Naive thymus-derived CD4-positive, alpha-beta T cell (primary cell): ENCODE results near the gene PMEL. TPM values are rescaled to one million over a fixed set of nuclear protein-coding genes. Genes with fewer than 3 reads are reported as not detected.
A peak's percentile ranks its signal among the peaks of the same experiment; 100 is the strongest.

Experiments
- ATAC-seq: fragments of 150-1000 bp; cut with Tn5 transposase; 2 replicates; pipeline ENCODE4 v1.10.0; 2021; ENCODE audit warnings: mild to moderate bottlenecking, moderate library complexity
- CTCF ChIA-PET: fragments of 350-600 bp; sonication (Branson Sonifier 250); formaldehyde crosslinking; loops from one replicate; lab custom pipeline; 2021; ENCODE audit warnings: antibody characterized with exemption; lab: Charles Lee
- POLR2A ChIA-PET: fragments of 350-600 bp; sonication (Branson Sonifier 250); formaldehyde crosslinking; loops from one replicate; lab custom pipeline; 2021; ENCODE audit warnings: antibody characterized with exemption, inconsistent platforms; lab: Charles Lee
- DNase-seq, 9 donors: peaks; one replicate each; pipeline versions ENCODE4 v3.0.0 to v3.0.0-alpha.2; 2020 to 2022; ENCODE audit warnings: mixed read lengths in 1 of 9
- H3K27ac ChIP-seq: one replicate; pipeline ENCODE4 v1.7.0; 2013; ENCODE audit warnings: mild to moderate bottlenecking, low read depth, low read length, moderate library complexity
- H3K27me3 ChIP-seq, 2 donors: one replicate each; pipeline ENCODE4 v1.7.0; 2013; ENCODE audit warnings: low read length in 2 of 2, mild to moderate bottlenecking in 2 of 2, moderate library complexity in 2 of 2; ENCODE audit not compliant: control insufficient read depth in 2 of 2, insufficient read depth in 2 of 2
- H3K36me3 ChIP-seq, 3 experiments: 1 replicate in 2 of 3; 2 replicates in 1 of 3; pipeline ENCODE4 v1.7.0; 2013; ENCODE audit warnings: low read length in 3 of 3, mild to moderate bottlenecking in 3 of 3, moderate library complexity in 1 of 3; ENCODE audit not compliant: insufficient read depth in 3 of 3, control insufficient read depth in 2 of 3
- H3K4me1 ChIP-seq, 2 donors: one replicate each; pipeline ENCODE4 v1.7.0; 2013; ENCODE audit warnings: low read length in 2 of 2, mild to moderate bottlenecking in 2 of 2, moderate library complexity in 1 of 2; ENCODE audit not compliant: control insufficient read depth in 2 of 2, insufficient read depth in 2 of 2
- H3K4me3 ChIP-seq: 2 replicates; pipeline ENCODE4 v1.7.0; 2013; ENCODE audit warnings: mild to moderate bottlenecking, low read length
- H3K9me3 ChIP-seq, 3 experiments: 1 replicate in 2 of 3; 2 replicates in 1 of 3; pipeline ENCODE4 v1.7.0; 2013; ENCODE audit warnings: low read length in 3 of 3; ENCODE audit not compliant: control insufficient read depth in 2 of 3
- H3K27ac Mint-ChIP-seq, 9 donors: one replicate each; pipeline ENCODE4 v1.8.0; 2020 to 2022; ENCODE audit warnings: mixed read lengths in 9 of 9, mild to moderate bottlenecking in 8 of 9, moderate library complexity in 5 of 9, inconsistent platforms in 2 of 9
- H3K27me3 Mint-ChIP-seq, 5 donors: one replicate each; pipeline ENCODE4 v1.8.0; 2021 to 2022; ENCODE audit warnings: mixed read lengths in 5 of 5, mild to moderate bottlenecking in 1 of 5
- H3K36me3 Mint-ChIP-seq, 5 donors: one replicate each; pipeline ENCODE4 v1.8.0; 2020 to 2022; ENCODE audit warnings: mixed read lengths in 5 of 5, mild to moderate bottlenecking in 3 of 5, inconsistent platforms in 1 of 5
- H3K4me1 Mint-ChIP-seq, 7 donors: one replicate each; pipeline ENCODE4 v1.8.0; 2020 to 2022; ENCODE audit warnings: mixed read lengths in 7 of 7, mild to moderate bottlenecking in 3 of 7, inconsistent platforms in 1 of 7
- H3K4me3 Mint-ChIP-seq, 10 donors: one replicate each; pipeline ENCODE4 v1.8.0; 2020 to 2022; ENCODE audit warnings: mild to moderate bottlenecking in 10 of 10, mixed read lengths in 10 of 10, moderate library complexity in 6 of 10, inconsistent platforms in 2 of 10
- H3K9me3 Mint-ChIP-seq, 11 donors: one replicate each; pipeline ENCODE4 v1.8.0; 2020 to 2022; ENCODE audit warnings: mixed read lengths in 11 of 11, mild to moderate bottlenecking in 4 of 11, inconsistent platforms in 1 of 11, moderate library complexity in 1 of 11
- intact Hi-C, 2 donors: fragments of 100-400 bp; cut with micrococcal nuclease; formaldehyde crosslinking; loops; one replicate each; pipeline ENCODE4 v1.15.1; 2023
- polyA plus RNA-seq, 2 donors: library from polyadenylated mRNA; unstranded; fragments of 300-500 nt; fragmentation: Illumina TruSeq; gene quantifications; one replicate each; pipeline ENCODE4 v1.2.3, GENCODE V29; 2021
- total RNA-seq, 6 experiments: library from RNA in 5 of 6; stranded (reverse) in 5 of 6; gene quantifications; 1 replicate in 5 of 6; 2 replicates in 1 of 6; pipeline ENCODE4 v1.2.3 and lab custom pipeline; 2021 to 2026

Gene PMEL
- total and polyA plus RNA-seq, 7 experiments from 2014 or later: 0.09 to 0.57 TPM; not detected in 5

GRCh38 chr12:55955344-55955743, 10.5 kb downstream of the PMEL start:
- H3K4me3 ChIP-seq: no peak overlapping the region
- Mint-ChIP-seq H3K36me3 (peaks cover 4 to 33% (median 19%) of the 10 kb centered on the region in 5 donors), H3K27ac (peak overlapping the region in 8 of 9 donors; percentile 25 to 90 (median 79)), H3K27me3 (no peaks in the 10 kb centered on the region), H3K9me3 (peaks cover 0 to 3% (median 0%) of the 10 kb centered on the region in 11 donors), H3K4me3 (peak overlapping the region in 1 of 10 donors; percentile 21), H3K4me1 (peaks cover 12 to 38% (median 21%) of the 10 kb centered on the region in 7 donors)
- DNase-seq (no peak), ATAC-seq (peak; percentile 15)
- H3K27me3 ChIP-seq: no peaks in the 10 kb centered on the region
- CTCF ChIA-PET: interaction anchor here (0.7 to 1.1 kb wide), 3 partner anchors 29 to 231 kb away, joined by 3 to 4 read pairs (median 3); no protein-coding TSS in a partner anchor
- POLR2A ChIA-PET: interaction anchor here (0.6 to 27.1 kb wide), 10 partner anchors 9 to 404 kb away, joined by 3 to 728 read pairs (median 14); partner anchors contain the start of genes CNPY2, DGKA, ORMDL2 and PYM1
- H3K27ac ChIP-seq: no peak overlapping the region
- no peaks in the 10 kb centered on the region for H3K9me3 ChIP-seq
- peaks cover 4 to 8% of the 10 kb centered on the region in 2 donors for H3K4me1 ChIP-seq
- intact Hi-C loops: loop anchor here in 1 of 2 donors (1.0 to 2.0 kb wide), 2 partner anchors 15 to 24 kb away; partner anchors contain the start of gene DGKA
- peaks cover 29 to 40% (median 31%) of the 10 kb centered on the region in 3 experiments for H3K36me3 ChIP-seq

GRCh38 chr12:55946553-55946952, 19.3 kb downstream of the PMEL start:
- ChIA-PET POLR2A (interaction anchor here (0.6 to 27.1 kb wide), 7 partner anchors 11 to 208 kb away, joined by 3 to 728 read pairs (median 4); partner anchors contain the start of genes DGKA, DNAJC14, GDF11 and PYM1), CTCF (no interaction called here)
- intact Hi-C loops: loop anchor here in 1 of 2 donors (1.0 kb wide), 1 partner anchor 10 kb away; no protein-coding TSS in a partner anchor
- peaks cover 33 to 92% (median 36%) of the 10 kb centered on the region in 3 experiments for H3K36me3 ChIP-seq
- ATAC-seq (no peak), DNase-seq (no peak)
- H3K4me1 ChIP-seq: peaks cover 0 to 4% of the 10 kb centered on the region in 2 donors
- H3K4me3 Mint-ChIP-seq: peak overlapping the region in 1 of 10 donors; percentile 45
- H3K4me1 Mint-ChIP-seq: peaks cover 23 to 70% (median 60%) of the 10 kb centered on the region in 7 donors
- no peaks in the 10 kb centered on the region for H3K27me3 ChIP-seq
- H3K27ac Mint-ChIP-seq: peak overlapping the region in 6 of 9 donors; percentile 12 to 86 (median 72)
- peaks cover 0 to 2% (median 0%) of the 10 kb centered on the region in 11 donors for H3K9me3 Mint-ChIP-seq
- H3K27me3 Mint-ChIP-seq: no peaks in the 10 kb centered on the region
- H3K36me3 Mint-ChIP-seq: peaks cover 20 to 52% (median 36%) of the 10 kb centered on the region in 5 donors
- no peak overlapping the region for H3K4me3 ChIP-seq
- H3K27ac ChIP-seq: peak overlapping the region; percentile 9
- no peaks in the 10 kb centered on the region for H3K9me3 ChIP-seq

- ChIA-PET POLR2A (interaction anchor here (0.8 to 27.1 kb wide), 5 partner anchors 4 to 204 kb away, joined by 3 to 728 read pairs (median 37); partner anchors contain the start of genes DGKA, ORMDL2, PYM1 and SARNP), CTCF (interaction anchor here (2.1 to 5.0 kb wide), 2 partner anchors 11 to 124 kb away, joined by 4 to 43 read pairs; partner anchors contain the start of genes ORMDL2 and SARNP)
- peaks cover 17 to 76% (median 59%) of the 10 kb centered on the region in 5 donors for H3K36me3 Mint-ChIP-seq
- no peaks in the 10 kb centered on the region for H3K27me3 Mint-ChIP-seq
- H3K27ac ChIP-seq: peak overlapping the region; percentile 64
- H3K9me3 ChIP-seq: no peaks in the 10 kb centered on the region
- H3K27me3 ChIP-seq: no peaks in the 10 kb centered on the region
- H3K4me1 ChIP-seq: peaks cover 3 to 43% of the 10 kb centered on the region in 2 donors
- no peaks in the 10 kb centered on the region for H3K9me3 Mint-ChIP-seq
- DNase-seq (no peak), ATAC-seq (no peak)
- intact Hi-C loops: no loop called here
- H3K4me3 ChIP-seq: no peak overlapping the region
- H3K27ac Mint-ChIP-seq: peak overlapping the region; percentile 1 to 100 (median 92)
- H3K36me3 ChIP-seq: peaks cover 47 to 97% (median 48%) of the 10 kb centered on the region in 3 experiments
- H3K4me3 Mint-ChIP-seq: peak overlapping the region in 2 of 10 donors; percentile 14 to 28
- peaks cover 47 to 94% (median 90%) of the 10 kb centered on the region in 7 donors for H3K4me1 Mint-ChIP-seq
These were observed 23.2 kb downstream of the PMEL start for GRCh38 chr12:55942577-55943136.

- no peaks in the 10 kb centered on the region for H3K27me3 ChIP-seq
- POLR2A ChIA-PET: interaction anchor here (1.3 to 27.1 kb wide), 4 partner anchors 5 to 203 kb away, joined by 5 to 728 read pairs (median 382); partner anchors contain the start of genes DGKA, ORMDL2, PYM1 and SARNP
- peaks cover 23 to 77% (median 60%) of the 10 kb centered on the region in 5 donors for H3K36me3 Mint-ChIP-seq
- CTCF ChIA-PET: interaction anchor here (5.0 kb wide), 1 partner anchor 123 kb away, joined by 43 read pairs; the partner anchor contains the start of genes ORMDL2 and SARNP
- H3K4me3 ChIP-seq: no peak overlapping the region
- H3K9me3 Mint-ChIP-seq: no peaks in the 10 kb centered on the region
- DNase-seq (no peak), ATAC-seq (no peak)
- H3K4me3 Mint-ChIP-seq: peak overlapping the region in 4 of 10 donors; percentile 28 to 63 (median 54)
- peak overlapping the region; percentile 64 for H3K27ac ChIP-seq
- H3K4me1 Mint-ChIP-seq: peaks cover 48 to 96% (median 91%) of the 10 kb centered on the region in 7 donors
- H3K36me3 ChIP-seq: peaks cover 41 to 97% (median 54%) of the 10 kb centered on the region in 3 experiments
- H3K9me3 ChIP-seq: no peaks in the 10 kb centered on the region
- peaks cover 3 to 49% of the 10 kb centered on the region in 2 donors for H3K4me1 ChIP-seq
- H3K27ac Mint-ChIP-seq: peak overlapping the region; percentile 7 to 100 (median 92)
- H3K27me3 Mint-ChIP-seq: no peaks in the 10 kb centered on the region
- intact Hi-C loops: no loop called here
These were observed 23.8 kb downstream of the PMEL start for GRCh38 chr12:55942055-55942454.

GRCh38 chr12:55940065-55940732, 25.6 kb downstream of the PMEL start:
- Histone ChIP-seq H3K27me3 (no peaks in the 10 kb centered on the region), H3K4me3 (no peak overlapping the region), H3K27ac (peak overlapping the region; percentile 64), H3K9me3 (no peaks in the 10 kb centered on the region), H3K4me1 (peaks cover 16 to 63% of the 10 kb centered on the region in 2 donors), H3K36me3 (peaks cover 35 to 87% (median 55%) of the 10 kb centered on the region in 3 experiments)
- POLR2A ChIA-PET: interaction anchor here (0.6 to 27.1 kb wide), 13 partner anchors 7 to 201 kb away, joined by 3 to 728 read pairs (median 9); partner anchors contain the start of genes DGKA, DNAJC14, ORMDL2 and PYM1
- CTCF ChIA-PET: interaction anchor here (0.7 to 5.0 kb wide), 19 partner anchors 8 to 201 kb away, joined by 3 to 51 read pairs (median 4); partner anchors contain the start of genes ORMDL2, PYM1, RAB5B and SARNP
- H3K27ac Mint-ChIP-seq: peak overlapping the region; percentile 55 to 100 (median 97)
- H3K4me3 Mint-ChIP-seq: peak overlapping the region; percentile 57 to 99 (median 72)
- no peaks in the 10 kb centered on the region for H3K27me3 Mint-ChIP-seq
- peak; percentile 62 to 88 (median 82) for DNase-seq
- ATAC-seq: peak; percentile 98
- no peaks in the 10 kb centered on the region for H3K9me3 Mint-ChIP-seq
- H3K4me1 Mint-ChIP-seq: peaks cover 65 to 98% (median 93%) of the 10 kb centered on the region in 7 donors
- peaks cover 20 to 83% (median 65%) of the 10 kb centered on the region in 5 donors for H3K36me3 Mint-ChIP-seq
- intact Hi-C loops: loop anchor here (1.0 to 2.0 kb wide), 9 partner anchors 9 to 202 kb away; partner anchors contain the start of genes SARNP (in 2 of the 2), DGKA (in 1 of the 2), DNAJC14 (in 1 of the 2) and PYM1 (in 1 of the 2)
